OCI-M2 (cell line): ENCODE results near the gene AHDC1.

Experiments
- DNase-seq: peaks from one replicate; lab custom pipeline; 2025; ENCODE audit not compliant: unreplicated experiment; lab: John Stamatoyannopoulos, UW

Gene AHDC1

GRCh38 chr1:27585684-27586083 lies 18.3 kb downstream of the AHDC1 start:
- DNase-seq, result no peak

- DNase-seq, result no peak
These were observed 19.5 kb downstream of the AHDC1 start for GRCh38 chr1:27584453-27584852.

- DNase-seq, result no peak
These were observed 20.5 kb downstream of the AHDC1 start for GRCh38 chr1:27583479-27583878.

GRCh38 chr1:27581823-27582243 lies 22.1 kb downstream of the AHDC1 start:
- DNase-seq, result no peak

GRCh38 chr1:27577504-27578188 lies 26.3 kb downstream of the AHDC1 start:
- DNase-seq, result no peak

- DNase-seq, result no peak
These were observed 27.1 kb downstream of the AHDC1 start for GRCh38 chr1:27576806-27577227.

GRCh38 chr1:27575840-27576331 lies 28.1 kb downstream of the AHDC1 start:
- DNase-seq, result no peak

GRCh38 chr1:27574871-27575831 lies 28.8 kb downstream of the AHDC1 start:
- no peak for DNase-seq

GRCh38 chr1:27574001-27574781 lies 29.8 kb downstream of the AHDC1 start:
- no peak for DNase-seq

- no peak for DNase-seq
These were observed 31.1 kb downstream of the AHDC1 start for GRCh38 chr1:27572679-27573426.

- DNase-seq, result no peak
These were observed 31.8 kb downstream of the AHDC1 start for GRCh38 chr1:27572019-27572678.

- no peak for DNase-seq
These were observed 32.4 kb downstream of the AHDC1 start for GRCh38 chr1:27571439-27572018.

GRCh38 chr1:27570784-27571183 lies 33.2 kb downstream of the AHDC1 start:
- no peak for DNase-seq

GRCh38 chr1:27570356-27570755 lies 33.6 kb downstream of the AHDC1 start:
- DNase-seq, result no peak

- DNase-seq, result no peak
These were observed 34.2 kb downstream of the AHDC1 start for GRCh38 chr1:27569506-27570291.

- no peak for DNase-seq
These were observed 34.9 kb downstream of the AHDC1 start for GRCh38 chr1:27569088-27569460.

- no peak for DNase-seq
These were observed 35.5 kb downstream of the AHDC1 start for GRCh38 chr1:27568300-27569087.

GRCh38 chr1:27567971-27568299 lies 36.0 kb downstream of the AHDC1 start:
- no peak for DNase-seq
